H1 (cell line): ENCODE measurements around the gene EXOSC5.
A peak's percentile ranks its signal among the peaks of the same experiment; 100 is the strongest.

Experiments used
- ASH2L ChIP-seq: fragments of 200-600, 300-600 bp; sonication (generic); IDR thresholded peaks from one replicate; pipeline ENCODE4 v1.7.1; 2017; ENCODE audit warnings: low read length
- ATF2 ChIP-seq: IDR thresholded peaks from 2 replicates; pipeline ENCODE4 v1.6.1; 2012; ENCODE audit warnings: low read length, inconsistent platforms
- ATF3 ChIP-seq: IDR thresholded peaks from 2 replicates; pipeline ENCODE4 v1.6.1; 2011; ENCODE audit warnings: low read depth, mild to moderate bottlenecking, low read length; ENCODE audit not compliant: insufficient read depth
- CEBPB ChIP-seq: IDR thresholded peaks from 2 replicates; pipeline ENCODE4 v1.6.1; 2012; ENCODE audit warnings: low read depth, low read length
- CTCF ChIP-seq, 3 experiments: IDR thresholded peaks; 1 replicate in 2 of 3; 2 replicates in 1 of 3; pipeline versions ENCODE4 v1.5.1 to v1.6.1; 2011; ENCODE audit warnings: low read length in 3 of 3, mild to moderate bottlenecking in 3 of 3, inconsistent platforms in 2 of 3, low read depth in 1 of 3, moderate library complexity in 1 of 3; ENCODE audit not compliant: insufficient read depth in 1 of 3; ENCODE audit errors: control extremely low read depth in 1 of 3
- EP300 ChIP-seq, 2 experiments: IDR thresholded peaks; 1 replicate in 1 of 2; 2 replicates in 1 of 2; pipeline ENCODE4 v1.6.1; 2011 to 2012; ENCODE audit warnings: low read depth in 2 of 2, low read length in 2 of 2, mild to moderate bottlenecking in 2 of 2, borderline replicate concordance in 1 of 2, inconsistent platforms in 1 of 2, moderate library complexity in 1 of 2
- EZH2 ChIP-seq: fragments of 200-600 bp; sonication (generic); IDR thresholded peaks from 2 replicates; pipeline ENCODE4 v1.7.1; 2012; ENCODE audit warnings: low read depth, mild to moderate bottlenecking, moderate library complexity, low read length, inconsistent platforms; ENCODE audit not compliant: severe bottlenecking
- KDM4A ChIP-seq: IDR thresholded peaks from one replicate; pipeline ENCODE4 v1.7.1; 2012; ENCODE audit warnings: low read depth, mild to moderate bottlenecking, moderate library complexity, low read length, inconsistent platforms; ENCODE audit not compliant: severe bottlenecking
- MAX ChIP-seq: IDR thresholded peaks from 2 replicates; pipeline ENCODE4 v1.6.1; 2012; ENCODE audit warnings: inconsistent platforms
- POLR2A ChIP-seq, 2 experiments: IDR thresholded peaks; 1 replicate in 1 of 2; 2 replicates in 1 of 2; pipeline ENCODE4 v1.6.1; 2011; ENCODE audit warnings: low read depth in 2 of 2, low read length in 2 of 2, mild to moderate bottlenecking in 2 of 2; ENCODE audit errors: control extremely low read depth in 1 of 2
- POLR2AphosphoS5 ChIP-seq: IDR thresholded peaks from 2 replicates; pipeline ENCODE4 v1.6.1; 2011; ENCODE audit warnings: low read depth, low read length
- RAD21 ChIP-seq, 2 experiments: IDR thresholded peaks in 1 of 2; conservative IDR thresholded peaks in 1 of 2; 2 replicates each; pipeline ENCODE4 v1.6.1; 2011; ENCODE audit warnings: low read depth in 2 of 2, low read length in 2 of 2, improper control_type of control experiment in 1 of 2, inconsistent platforms in 1 of 2, mild to moderate bottlenecking in 1 of 2, moderate library complexity in 1 of 2
- SAP30 ChIP-seq: fragments of 300-600 bp; sonication (generic); IDR thresholded peaks from 2 replicates; pipeline ENCODE4 v1.7.1; 2012; ENCODE audit warnings: low read length, moderate library complexity, mild to moderate bottlenecking, inconsistent platforms; ENCODE audit not compliant: insufficient read depth, insufficient replicate concordance
- YY1 ChIP-seq: IDR thresholded peaks from 2 replicates; pipeline ENCODE4 v1.6.1; 2011; ENCODE audit warnings: low read depth, mild to moderate bottlenecking, low read length

GRCh38 chr19:41397086-41398049 is at the start of gene EXOSC5, which contains the start of gene BCKDHA:
- TF ChIP-seq CTCF (IDR thresholded peaks at IDR 0.05; ENCODE audit: control extremely low read depth in 1 of 3, insufficient read depth in 1 of 3, low read depth in 1 of 3, low read length in 3 of 3) (no peak), POLR2A (IDR thresholded peaks at IDR 0.05; ENCODE audit: control extremely low read depth in 1 of 2, low read depth in 2 of 2, low read length in 2 of 2) (peak; percentile 47 to 62), ATF2 (0 out of 2 replicates have a peak, but pooled peaks have one; percentile 1), EZH2 (no peak), KDM4A (peak; percentile 34), RAD21 (IDR thresholded peaks at IDR 0.05 in 1 of 2, conservative IDR thresholded peaks at IDR 0.05 in 1 of 2; ENCODE audit: low read depth in 2 of 2, low read length in 2 of 2) (no peak), MAX (peak; percentile 100), ASH2L (peak; percentile 85), EP300 (IDR thresholded peaks at IDR 0.05; ENCODE audit: borderline replicate concordance in 1 of 2, low read depth in 2 of 2, low read length in 2 of 2) (no peak), SAP30 (peak; percentile 99), ATF3 (peak; percentile 53; the same call in 1 of the 2 replicates), YY1 (peak; percentile 94), CEBPB (0 out of 2 replicates have a peak, but pooled peaks have one; percentile 1), POLR2AphosphoS5 (peak; percentile 83; the same call in 1 of the 2 replicates)
